Ishikawa (cell line): ENCODE results near the gene C9orf72.

Experiments
- CEBPB ChIP-seq: IDR thresholded peaks from 2 replicates; pipeline ENCODE4 v1.6.1; 2012
- CREB1 ChIP-seq: IDR thresholded peaks from 2 replicates; pipeline ENCODE4 v1.6.1; 2012; ENCODE audit warnings: low read depth
- EGR1 ChIP-seq: IDR thresholded peaks from 2 replicates; pipeline ENCODE4 v1.6.1; 2012
- EP300 ChIP-seq: IDR thresholded peaks from 2 replicates; pipeline ENCODE4 v1.6.1; 2012; ENCODE audit warnings: borderline replicate concordance
- FOXM1 ChIP-seq: IDR thresholded peaks from 2 replicates; pipeline ENCODE4 v1.6.1; 2012; ENCODE audit warnings: low read depth, borderline replicate concordance
- NFIC ChIP-seq: IDR thresholded peaks from 2 replicates; pipeline ENCODE4 v1.6.1; 2012
- RAD21 ChIP-seq: IDR thresholded peaks from 2 replicates; pipeline ENCODE4 v1.6.1; 2012; ENCODE audit warnings: low read depth
- TAF1 ChIP-seq: IDR thresholded peaks from 2 replicates; pipeline ENCODE4 v1.6.1; 2012; ENCODE audit warnings: low read depth, mild to moderate bottlenecking
- TCF12 ChIP-seq: IDR thresholded peaks from 2 replicates; pipeline ENCODE4 v1.6.1; 2012; ENCODE audit warnings: low read depth
- TEAD4 ChIP-seq: IDR thresholded peaks from 2 replicates; pipeline ENCODE4 v1.6.1; 2012
- YY1 ChIP-seq: IDR thresholded peaks from 2 replicates; pipeline ENCODE4 v1.6.1; 2012; ENCODE audit warnings: low read depth
- ZBTB7A ChIP-seq: IDR thresholded peaks from 2 replicates; pipeline ENCODE4 v1.6.1; 2012; ENCODE audit warnings: low read depth
- TF ChIP-seq, protein P1 (sequence below): IDR thresholded peaks from 2 replicates; pipeline ENCODE4 v1.6.1; 2012
- TF ChIP-seq, protein P2 (sequence below): IDR thresholded peaks from 2 replicates; pipeline ENCODE4 v1.6.1; 2012
- TF ChIP-seq, protein P3 (sequence below): IDR thresholded peaks from 2 replicates; pipeline ENCODE4 v1.6.1; 2012; ENCODE audit warnings: low read depth, mild to moderate bottlenecking

C9orf72 gene

GRCh38 chr9:27564670-27565069 lies 8.6 kb downstream of the C9orf72 start:
- TF ChIP-seq EGR1 (no peak), FOXM1 (no peak)

- TF ChIP-seq, protein P1, sequence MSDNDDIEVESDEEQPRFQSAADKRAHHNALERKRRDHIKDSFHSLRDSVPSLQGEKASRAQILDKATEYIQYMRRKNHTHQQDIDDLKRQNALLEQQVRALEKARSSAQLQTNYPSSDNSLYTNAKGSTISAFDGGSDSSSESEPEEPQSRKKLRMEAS, result no peak
- TF ChIP-seq RAD21, result no peak
- no peak for TF ChIP-seq EGR1
- TF ChIP-seq, protein P2, sequence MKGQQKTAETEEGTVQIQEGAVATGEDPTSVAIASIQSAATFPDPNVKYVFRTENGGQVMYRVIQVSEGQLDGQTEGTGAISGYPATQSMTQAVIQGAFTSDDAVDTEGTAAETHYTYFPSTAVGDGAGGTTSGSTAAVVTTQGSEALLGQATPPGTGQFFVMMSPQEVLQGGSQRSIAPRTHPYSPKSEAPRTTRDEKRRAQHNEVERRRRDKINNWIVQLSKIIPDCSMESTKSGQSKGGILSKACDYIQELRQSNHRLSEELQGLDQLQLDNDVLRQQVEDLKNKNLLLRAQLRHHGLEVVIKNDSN, result no peak
- TF ChIP-seq TCF12, result no peak
- no peak for TF ChIP-seq TAF1
- no peak for TF ChIP-seq TEAD4
- TF ChIP-seq YY1, result no peak
- TF ChIP-seq, protein P3, sequence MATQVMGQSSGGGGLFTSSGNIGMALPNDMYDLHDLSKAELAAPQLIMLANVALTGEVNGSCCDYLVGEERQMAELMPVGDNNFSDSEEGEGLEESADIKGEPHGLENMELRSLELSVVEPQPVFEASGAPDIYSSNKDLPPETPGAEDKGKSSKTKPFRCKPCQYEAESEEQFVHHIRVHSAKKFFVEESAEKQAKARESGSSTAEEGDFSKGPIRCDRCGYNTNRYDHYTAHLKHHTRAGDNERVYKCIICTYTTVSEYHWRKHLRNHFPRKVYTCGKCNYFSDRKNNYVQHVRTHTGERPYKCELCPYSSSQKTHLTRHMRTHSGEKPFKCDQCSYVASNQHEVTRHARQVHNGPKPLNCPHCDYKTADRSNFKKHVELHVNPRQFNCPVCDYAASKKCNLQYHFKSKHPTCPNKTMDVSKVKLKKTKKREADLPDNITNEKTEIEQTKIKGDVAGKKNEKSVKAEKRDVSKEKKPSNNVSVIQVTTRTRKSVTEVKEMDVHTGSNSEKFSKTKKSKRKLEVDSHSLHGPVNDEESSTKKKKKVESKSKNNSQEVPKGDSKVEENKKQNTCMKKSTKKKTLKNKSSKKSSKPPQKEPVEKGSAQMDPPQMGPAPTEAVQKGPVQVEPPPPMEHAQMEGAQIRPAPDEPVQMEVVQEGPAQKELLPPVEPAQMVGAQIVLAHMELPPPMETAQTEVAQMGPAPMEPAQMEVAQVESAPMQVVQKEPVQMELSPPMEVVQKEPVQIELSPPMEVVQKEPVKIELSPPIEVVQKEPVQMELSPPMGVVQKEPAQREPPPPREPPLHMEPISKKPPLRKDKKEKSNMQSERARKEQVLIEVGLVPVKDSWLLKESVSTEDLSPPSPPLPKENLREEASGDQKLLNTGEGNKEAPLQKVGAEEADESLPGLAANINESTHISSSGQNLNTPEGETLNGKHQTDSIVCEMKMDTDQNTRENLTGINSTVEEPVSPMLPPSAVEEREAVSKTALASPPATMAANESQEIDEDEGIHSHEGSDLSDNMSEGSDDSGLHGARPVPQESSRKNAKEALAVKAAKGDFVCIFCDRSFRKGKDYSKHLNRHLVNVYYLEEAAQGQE, result no peak
- no peak for TF ChIP-seq CREB1
- no peak for TF ChIP-seq EP300
- TF ChIP-seq FOXM1, result no peak
- TF ChIP-seq CEBPB, result no peak
- TF ChIP-seq ZBTB7A, result no peak
- no peak for TF ChIP-seq NFIC
Observed at GRCh38 chr9:27563738-27564430, 9.4 kb downstream of the C9orf72 start.

DNA sequence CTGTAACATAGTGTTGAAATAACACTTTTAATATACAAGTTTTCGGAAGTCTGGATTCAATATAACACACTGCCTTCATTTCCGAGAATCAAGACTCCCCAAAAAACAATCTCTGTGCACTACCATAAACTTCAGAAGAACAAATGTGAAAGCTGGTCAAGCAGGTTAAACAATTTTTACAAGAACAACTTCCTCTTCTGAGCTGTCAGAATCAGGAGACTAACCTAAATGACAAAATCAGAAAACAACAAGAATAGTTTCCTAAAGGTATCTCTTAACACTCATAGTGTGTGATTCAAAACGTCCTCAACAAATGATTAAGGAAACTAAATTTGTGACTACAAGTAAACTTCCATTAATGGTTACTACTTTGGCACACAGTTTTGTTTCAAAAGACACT lies 11.6 kb downstream of the C9orf72 start:
- TF ChIP-seq, protein P3, result no peak
- TF ChIP-seq FOXM1 (no peak), CEBPB (no peak), YY1 (no peak), TCF12 (no peak), RAD21 (no peak), ZBTB7A (no peak), CREB1 (no peak), TEAD4 (no peak), EP300 (no peak), NFIC (no peak), EGR1 (no peak), TAF1 (no peak)
- TF ChIP-seq, protein P2, result no peak
- TF ChIP-seq, protein P1, result no peak

DNA sequence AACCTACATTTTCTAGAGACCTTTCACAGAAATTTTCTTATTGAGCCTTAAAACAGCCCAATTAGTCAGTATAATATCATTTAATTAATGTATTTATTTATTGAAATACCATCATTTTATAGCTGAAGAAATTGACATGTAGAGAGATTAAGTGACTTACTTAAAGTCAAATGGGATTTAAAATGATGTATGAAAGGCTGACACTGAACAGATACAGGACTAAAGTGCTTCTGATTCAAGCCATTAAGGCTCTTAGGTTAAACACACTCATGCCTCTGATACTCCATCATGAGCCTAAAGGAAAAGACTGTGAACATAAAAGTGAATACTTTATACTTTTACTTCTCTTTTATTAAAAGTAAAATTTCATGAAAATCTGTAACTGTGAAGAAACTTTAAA lies 12.8 kb downstream of the C9orf72 start:
- TF ChIP-seq EGR1 (no peak), TAF1 (no peak), RAD21 (no peak)

GRCh38 chr9:27558307-27558706 lies 15.0 kb downstream of the C9orf72 start:
- TF ChIP-seq TAF1, result no peak
- TF ChIP-seq, protein P2, result no peak

- TF ChIP-seq TCF12 (no peak), CREB1 (no peak), ZBTB7A (no peak), EP300 (no peak), NFIC (no peak), EGR1 (no peak), RAD21 (no peak), YY1 (no peak), FOXM1 (no peak), CEBPB (no peak)
- TF ChIP-seq, protein P3, result no peak
- TF ChIP-seq, protein P1, result no peak
- TF ChIP-seq, protein P2, result no peak
Observed at GRCh38 chr9:27556470-27556869, 16.8 kb downstream of the C9orf72 start.
